Measurements from ENCODE around the gene KLHL17. TPM values are rescaled to one million over a fixed set of nuclear protein-coding genes. Genes with fewer than 3 reads are reported as not detected.

Gene KLHL17
- total and polyA plus RNA-seq, 10 of the 15 experiments (the other 5 are each of a cell fraction or from before 2014, with no cell fraction given), result 0.03 to 30.6 (median 5.3) TPM

DNA sequence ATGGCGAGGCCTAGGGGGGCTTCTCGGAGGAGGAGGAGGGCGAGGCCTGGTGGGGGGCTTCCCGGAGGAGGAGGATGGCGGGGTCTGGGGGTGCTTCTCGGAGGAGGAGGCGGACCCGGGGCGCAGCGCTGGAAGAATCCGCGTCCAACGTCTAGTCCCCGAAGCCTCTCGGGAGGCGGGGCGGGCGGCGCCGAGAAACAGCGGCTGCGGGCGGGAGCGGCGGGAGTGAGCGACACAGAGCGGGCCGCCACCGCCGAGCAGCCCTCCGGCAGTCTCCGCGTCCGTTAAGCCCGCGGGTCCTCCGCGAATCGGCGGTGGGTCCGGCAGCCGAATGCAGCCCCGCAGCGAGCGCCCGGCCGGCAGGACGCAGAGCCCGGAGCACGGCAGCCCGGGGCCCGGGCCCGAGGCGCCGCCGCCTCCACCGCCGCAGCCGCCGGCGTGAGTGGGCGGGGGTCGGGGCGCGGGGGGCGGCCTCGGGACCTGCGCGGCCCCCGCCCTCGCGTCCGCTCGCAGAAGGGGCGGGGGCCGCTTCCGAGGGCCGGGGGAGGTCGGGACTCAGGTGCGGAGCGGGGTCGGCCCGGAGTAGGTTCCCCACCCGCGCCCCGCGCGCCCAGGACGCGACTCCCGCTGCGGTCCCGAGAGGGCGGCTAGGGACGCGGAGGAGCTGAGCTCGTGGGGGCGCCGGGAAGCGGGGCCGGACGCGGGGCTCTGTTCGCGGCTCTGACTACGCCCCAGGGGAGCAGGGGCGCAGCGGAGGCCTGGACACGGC is at the start of gene KLHL17 (continued):
- TF ChIP-seq, protein P1, sequence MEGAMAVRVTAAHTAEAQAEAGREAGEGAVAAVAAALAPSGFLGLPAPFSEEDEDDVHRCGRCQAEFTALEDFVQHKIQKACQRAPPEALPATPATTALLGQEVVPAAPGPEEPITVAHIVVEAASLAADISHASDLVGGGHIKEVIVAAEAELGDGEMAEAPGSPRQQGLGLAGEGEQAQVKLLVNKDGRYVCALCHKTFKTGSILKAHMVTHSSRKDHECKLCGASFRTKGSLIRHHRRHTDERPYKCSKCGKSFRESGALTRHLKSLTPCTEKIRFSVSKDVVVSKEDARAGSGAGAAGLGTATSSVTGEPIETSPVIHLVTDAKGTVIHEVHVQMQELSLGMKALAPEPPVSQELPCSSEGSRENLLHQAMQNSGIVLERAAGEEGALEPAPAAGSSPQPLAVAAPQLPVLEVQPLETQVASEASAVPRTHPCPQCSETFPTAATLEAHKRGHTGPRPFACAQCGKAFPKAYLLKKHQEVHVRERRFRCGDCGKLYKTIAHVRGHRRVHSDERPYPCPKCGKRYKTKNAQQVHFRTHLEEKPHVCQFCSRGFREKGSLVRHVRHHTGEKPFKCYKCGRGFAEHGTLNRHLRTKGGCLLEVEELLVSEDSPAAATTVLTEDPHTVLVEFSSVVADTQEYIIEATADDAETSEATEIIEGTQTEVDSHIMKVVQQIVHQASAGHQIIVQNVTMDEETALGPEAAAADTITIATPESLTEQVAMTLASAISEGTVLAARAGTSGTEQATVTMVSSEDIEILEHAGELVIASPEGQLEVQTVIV (IDR thresholded peaks at IDR 0.05; ENCODE audit: borderline replicate concordance, partially characterized antibody), result no peak
- TF ChIP-seq, protein P2, sequence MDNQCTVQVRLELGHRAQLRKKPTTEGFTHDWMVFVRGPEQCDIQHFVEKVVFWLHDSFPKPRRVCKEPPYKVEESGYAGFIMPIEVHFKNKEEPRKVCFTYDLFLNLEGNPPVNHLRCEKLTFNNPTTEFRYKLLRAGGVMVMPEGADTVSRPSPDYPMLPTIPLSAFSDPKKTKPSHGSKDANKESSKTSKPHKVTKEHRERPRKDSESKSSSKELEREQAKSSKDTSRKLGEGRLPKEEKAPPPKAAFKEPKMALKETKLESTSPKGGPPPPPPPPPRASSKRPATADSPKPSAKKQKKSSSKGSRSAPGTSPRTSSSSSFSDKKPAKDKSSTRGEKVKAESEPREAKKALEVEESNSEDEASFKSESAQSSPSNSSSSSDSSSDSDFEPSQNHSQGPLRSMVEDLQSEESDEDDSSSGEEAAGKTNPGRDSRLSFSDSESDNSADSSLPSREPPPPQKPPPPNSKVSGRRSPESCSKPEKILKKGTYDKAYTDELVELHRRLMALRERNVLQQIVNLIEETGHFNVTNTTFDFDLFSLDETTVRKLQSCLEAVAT (IDR thresholded peaks at IDR 0.05), result 0 out of 2 replicates have a peak, but pooled peaks have one; percentile 23
- TF ChIP-seq ZNF217 (IDR thresholded peaks at IDR 0.05) (peak; percentile 93), EED (IDR thresholded peaks at IDR 0.05; ENCODE audit: low read depth) (peak; percentile 37; the same call in 1 of the 2 replicates), POLR2AphosphoS5 (IDR thresholded peaks at IDR 0.05; ENCODE audit: low read length) (no peak), ASH2L (IDR thresholded peaks at IDR 0.05; ENCODE audit: borderline replicate concordance, low read depth) (no peak), CREM (IDR thresholded peaks at IDR 0.05; ENCODE audit: low read depth) (0 out of 2 replicates have a peak, but pooled peaks have one; percentile 36), IKZF1 (conservative IDR thresholded peaks at IDR 0.05) (peak; percentile 77), BACH1 (IDR thresholded peaks at IDR 0.05; ENCODE audit: borderline replicate concordance) (no peak), SMAD5 (IDR thresholded peaks at IDR 0.05; ENCODE audit: low read depth) (no peak), NFIC (IDR thresholded peaks at IDR 0.05; ENCODE audit: low read depth, low read length) (no peak), RUNX3 (IDR thresholded peaks at IDR 0.05; ENCODE audit: low read length) (peak; percentile 74), YY1 (IDR thresholded peaks at IDR 0.05; ENCODE audit: low read depth, low read length) (peak; percentile 63; the same call in 1 of the 2 replicates), SREBF1 (IDR thresholded peaks at IDR 0.05; ENCODE audit: low read length) (no peak)
- TF ChIP-seq, protein P3, sequence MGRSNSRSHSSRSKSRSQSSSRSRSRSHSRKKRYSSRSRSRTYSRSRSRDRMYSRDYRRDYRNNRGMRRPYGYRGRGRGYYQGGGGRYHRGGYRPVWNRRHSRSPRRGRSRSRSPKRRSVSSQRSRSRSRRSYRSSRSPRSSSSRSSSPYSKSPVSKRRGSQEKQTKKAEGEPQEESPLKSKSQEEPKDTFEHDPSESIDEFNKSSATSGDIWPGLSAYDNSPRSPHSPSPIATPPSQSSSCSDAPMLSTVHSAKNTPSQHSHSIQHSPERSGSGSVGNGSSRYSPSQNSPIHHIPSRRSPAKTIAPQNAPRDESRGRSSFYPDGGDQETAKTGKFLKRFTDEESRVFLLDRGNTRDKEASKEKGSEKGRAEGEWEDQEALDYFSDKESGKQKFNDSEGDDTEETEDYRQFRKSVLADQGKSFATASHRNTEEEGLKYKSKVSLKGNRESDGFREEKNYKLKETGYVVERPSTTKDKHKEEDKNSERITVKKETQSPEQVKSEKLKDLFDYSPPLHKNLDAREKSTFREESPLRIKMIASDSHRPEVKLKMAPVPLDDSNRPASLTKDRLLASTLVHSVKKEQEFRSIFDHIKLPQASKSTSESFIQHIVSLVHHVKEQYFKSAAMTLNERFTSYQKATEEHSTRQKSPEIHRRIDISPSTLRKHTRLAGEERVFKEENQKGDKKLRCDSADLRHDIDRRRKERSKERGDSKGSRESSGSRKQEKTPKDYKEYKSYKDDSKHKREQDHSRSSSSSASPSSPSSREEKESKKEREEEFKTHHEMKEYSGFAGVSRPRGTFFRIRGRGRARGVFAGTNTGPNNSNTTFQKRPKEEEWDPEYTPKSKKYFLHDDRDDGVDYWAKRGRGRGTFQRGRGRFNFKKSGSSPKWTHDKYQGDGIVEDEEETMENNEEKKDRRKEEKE (IDR thresholded peaks at IDR 0.05), result no peak
- TF ChIP-seq, protein P4, sequence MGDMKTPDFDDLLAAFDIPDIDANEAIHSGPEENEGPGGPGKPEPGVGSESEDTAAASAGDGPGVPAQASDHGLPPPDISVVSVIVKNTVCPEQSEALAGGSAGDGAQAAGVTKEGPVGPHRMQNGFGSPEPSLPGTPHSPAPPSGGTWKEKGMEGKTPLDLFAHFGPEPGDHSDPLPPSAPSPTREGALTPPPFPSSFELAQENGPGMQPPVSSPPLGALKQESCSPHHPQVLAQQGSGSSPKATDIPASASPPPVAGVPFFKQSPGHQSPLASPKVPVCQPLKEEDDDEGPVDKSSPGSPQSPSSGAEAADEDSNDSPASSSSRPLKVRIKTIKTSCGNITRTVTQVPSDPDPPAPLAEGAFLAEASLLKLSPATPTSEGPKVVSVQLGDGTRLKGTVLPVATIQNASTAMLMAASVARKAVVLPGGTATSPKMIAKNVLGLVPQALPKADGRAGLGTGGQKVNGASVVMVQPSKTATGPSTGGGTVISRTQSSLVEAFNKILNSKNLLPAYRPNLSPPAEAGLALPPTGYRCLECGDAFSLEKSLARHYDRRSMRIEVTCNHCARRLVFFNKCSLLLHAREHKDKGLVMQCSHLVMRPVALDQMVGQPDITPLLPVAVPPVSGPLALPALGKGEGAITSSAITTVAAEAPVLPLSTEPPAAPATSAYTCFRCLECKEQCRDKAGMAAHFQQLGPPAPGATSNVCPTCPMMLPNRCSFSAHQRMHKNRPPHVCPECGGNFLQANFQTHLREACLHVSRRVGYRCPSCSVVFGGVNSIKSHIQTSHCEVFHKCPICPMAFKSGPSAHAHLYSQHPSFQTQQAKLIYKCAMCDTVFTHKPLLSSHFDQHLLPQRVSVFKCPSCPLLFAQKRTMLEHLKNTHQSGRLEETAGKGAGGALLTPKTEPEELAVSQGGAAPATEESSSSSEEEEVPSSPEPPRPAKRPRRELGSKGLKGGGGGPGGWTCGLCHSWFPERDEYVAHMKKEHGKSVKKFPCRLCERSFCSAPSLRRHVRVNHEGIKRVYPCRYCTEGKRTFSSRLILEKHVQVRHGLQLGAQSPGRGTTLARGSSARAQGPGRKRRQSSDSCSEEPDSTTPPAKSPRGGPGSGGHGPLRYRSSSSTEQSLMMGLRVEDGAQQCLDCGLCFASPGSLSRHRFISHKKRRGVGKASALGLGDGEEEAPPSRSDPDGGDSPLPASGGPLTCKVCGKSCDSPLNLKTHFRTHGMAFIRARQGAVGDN (IDR thresholded peaks at IDR 0.05), result 0 out of 2 replicates have a peak, but pooled peaks have one; percentile 19
- TF ChIP-seq, protein P5, sequence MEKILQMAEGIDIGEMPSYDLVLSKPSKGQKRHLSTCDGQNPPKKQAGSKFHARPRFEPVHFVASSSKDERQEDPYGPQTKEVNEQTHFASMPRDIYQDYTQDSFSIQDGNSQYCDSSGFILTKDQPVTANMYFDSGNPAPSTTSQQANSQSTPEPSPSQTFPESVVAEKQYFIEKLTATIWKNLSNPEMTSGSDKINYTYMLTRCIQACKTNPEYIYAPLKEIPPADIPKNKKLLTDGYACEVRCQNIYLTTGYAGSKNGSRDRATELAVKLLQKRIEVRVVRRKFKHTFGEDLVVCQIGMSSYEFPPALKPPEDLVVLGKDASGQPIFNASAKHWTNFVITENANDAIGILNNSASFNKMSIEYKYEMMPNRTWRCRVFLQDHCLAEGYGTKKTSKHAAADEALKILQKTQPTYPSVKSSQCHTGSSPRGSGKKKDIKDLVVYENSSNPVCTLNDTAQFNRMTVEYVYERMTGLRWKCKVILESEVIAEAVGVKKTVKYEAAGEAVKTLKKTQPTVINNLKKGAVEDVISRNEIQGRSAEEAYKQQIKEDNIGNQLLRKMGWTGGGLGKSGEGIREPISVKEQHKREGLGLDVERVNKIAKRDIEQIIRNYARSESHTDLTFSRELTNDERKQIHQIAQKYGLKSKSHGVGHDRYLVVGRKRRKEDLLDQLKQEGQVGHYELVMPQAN (conservative IDR thresholded peaks at IDR 0.05), result peak; percentile 43
